ENCODE measurements around the gene TANGO6.

The TANGO6 gene

GRCh38 chr16:68920349-68920748 is 77.0 kb downstream of the TANGO6 start:
- H3F3A ChIP-seq (ENCODE audit: insufficient read depth, low read length), result no peaks in the 10 kb centered on the region; the same call in 1 of the 2 replicates
- no peak overlapping the region for H3K27ac ChIP-seq (ENCODE audit: low read length)
- TF ChIP-seq EZH2 (optimal IDR thresholded peaks at IDR 0.05; ENCODE audit: low read depth, low read length) (no peak), CTCF (IDR thresholded peaks at IDR 0.05; ENCODE audit: low read length) (no peak), EZH2phosphoT487 (IDR thresholded peaks at IDR 0.05; ENCODE audit: low read length) (no peak)
- no peaks in the 10 kb centered on the region for H4K20me1 ChIP-seq (ENCODE audit: insufficient read depth, low read length)
- no peaks in the 10 kb centered on the region for H3K79me2 ChIP-seq (ENCODE audit: low read length)
- H3K27me3 ChIP-seq (replicated peaks; ENCODE audit: insufficient read depth, low read length), result no peaks in the 10 kb centered on the region
- H2AFZ ChIP-seq (ENCODE audit: low read length), result no peak overlapping the region
- no peaks in the 10 kb centered on the region for H3K4me1 ChIP-seq (ENCODE audit: low read length)
- no peaks in the 10 kb centered on the region for H3K9me2 ChIP-seq (replicated peaks; ENCODE audit: insufficient read depth, low read length)
- no peak overlapping the region for H3K4me2 ChIP-seq (ENCODE audit: low read depth, low read length)
- no peak overlapping the region for H3K9ac ChIP-seq (ENCODE audit: low read length)
- H3K36me3 ChIP-seq (replicated peaks; ENCODE audit: insufficient read depth, low read length), result no peaks in the 10 kb centered on the region
- no peak overlapping the region for H3K4me3 ChIP-seq (ENCODE audit: low read length)
- no peaks in the 10 kb centered on the region for H3K9me3 ChIP-seq (replicated peaks; ENCODE audit: insufficient read depth, low read length)
- DNase-seq, result no peak

GRCh38 chr16:68921637-68922036 is 78.3 kb downstream of the TANGO6 start:
- H3K4me3 ChIP-seq (ENCODE audit: low read length), result no peak overlapping the region
- H3K36me3 ChIP-seq (replicated peaks; ENCODE audit: insufficient read depth, low read length), result no peaks in the 10 kb centered on the region
- no peaks in the 10 kb centered on the region for H4K20me1 ChIP-seq (ENCODE audit: insufficient read depth, low read length)
- no peak overlapping the region for H3K4me2 ChIP-seq (ENCODE audit: low read depth, low read length)
- DNase-seq, result no peak
- H2AFZ ChIP-seq (ENCODE audit: low read length), result no peak overlapping the region
- no peaks in the 10 kb centered on the region for H3K27me3 ChIP-seq (replicated peaks; ENCODE audit: insufficient read depth, low read length)
- no peak overlapping the region for H3K27ac ChIP-seq (ENCODE audit: low read length)
- H3K9ac ChIP-seq (ENCODE audit: low read length), result no peak overlapping the region
- no peak for TF ChIP-seq EZH2phosphoT487 (IDR thresholded peaks at IDR 0.05; ENCODE audit: low read length)
- no peak for TF ChIP-seq CTCF (IDR thresholded peaks at IDR 0.05; ENCODE audit: low read length)
- TF ChIP-seq EZH2 (optimal IDR thresholded peaks at IDR 0.05; ENCODE audit: low read depth, low read length), result no peak
- H3K79me2 ChIP-seq (ENCODE audit: low read length), result no peaks in the 10 kb centered on the region
- H3K9me3 ChIP-seq (replicated peaks; ENCODE audit: insufficient read depth, low read length), result no peaks in the 10 kb centered on the region
- H3F3A ChIP-seq (ENCODE audit: insufficient read depth, low read length), result no peaks in the 10 kb centered on the region; the same call in 1 of the 2 replicates
- H3K4me1 ChIP-seq (ENCODE audit: low read length), result no peaks in the 10 kb centered on the region
- H3K9me2 ChIP-seq (replicated peaks; ENCODE audit: insufficient read depth, low read length), result no peaks in the 10 kb centered on the region

GRCh38 chr16:68923116-68923515 is 79.8 kb downstream of the TANGO6 start:
- Histone ChIP-seq H4K20me1 (ENCODE audit: insufficient read depth, low read length) (no peaks in the 10 kb centered on the region), H3K36me3 (replicated peaks; ENCODE audit: insufficient read depth, low read length) (no peaks in the 10 kb centered on the region), H3K27ac (ENCODE audit: low read length) (no peak overlapping the region), H3K9me2 (replicated peaks; ENCODE audit: insufficient read depth, low read length) (no peaks in the 10 kb centered on the region), H3K4me3 (ENCODE audit: low read length) (no peak overlapping the region), H3K9me3 (replicated peaks; ENCODE audit: insufficient read depth, low read length) (no peaks in the 10 kb centered on the region), H3K4me1 (ENCODE audit: low read length) (no peaks in the 10 kb centered on the region), H2AFZ (ENCODE audit: low read length) (no peak overlapping the region), H3K79me2 (ENCODE audit: low read length) (no peaks in the 10 kb centered on the region), H3K9ac (ENCODE audit: low read length) (no peak overlapping the region), H3F3A (ENCODE audit: insufficient read depth, low read length) (no peaks in the 10 kb centered on the region; the same call in 1 of the 2 replicates), H3K4me2 (ENCODE audit: low read depth, low read length) (no peak overlapping the region), H3K27me3 (replicated peaks; ENCODE audit: insufficient read depth, low read length) (no peaks in the 10 kb centered on the region)
- DNase-seq, result no peak
- TF ChIP-seq EZH2phosphoT487 (IDR thresholded peaks at IDR 0.05; ENCODE audit: low read length) (no peak), EZH2 (optimal IDR thresholded peaks at IDR 0.05; ENCODE audit: low read depth, low read length) (no peak), CTCF (IDR thresholded peaks at IDR 0.05; ENCODE audit: low read length) (no peak)

Measured in MM.1S (cell line).